HK-2 (cell line): ENCODE data around the gene ZNF628.
A peak's percentile ranks its signal among the peaks of the same experiment; 100 is the strongest.
"Not testable (repeated sequence)": the region's sequence is repeated elsewhere in the genome, so short reads cannot be mapped to it uniquely, and the experiment has no call there.

Experiments used
- DNase-seq: peaks from one replicate; pipeline ENCODE4 v3.0.0-alpha.2; 2018; ENCODE audit not compliant: unreplicated experiment

Gene ZNF628

DNA sequence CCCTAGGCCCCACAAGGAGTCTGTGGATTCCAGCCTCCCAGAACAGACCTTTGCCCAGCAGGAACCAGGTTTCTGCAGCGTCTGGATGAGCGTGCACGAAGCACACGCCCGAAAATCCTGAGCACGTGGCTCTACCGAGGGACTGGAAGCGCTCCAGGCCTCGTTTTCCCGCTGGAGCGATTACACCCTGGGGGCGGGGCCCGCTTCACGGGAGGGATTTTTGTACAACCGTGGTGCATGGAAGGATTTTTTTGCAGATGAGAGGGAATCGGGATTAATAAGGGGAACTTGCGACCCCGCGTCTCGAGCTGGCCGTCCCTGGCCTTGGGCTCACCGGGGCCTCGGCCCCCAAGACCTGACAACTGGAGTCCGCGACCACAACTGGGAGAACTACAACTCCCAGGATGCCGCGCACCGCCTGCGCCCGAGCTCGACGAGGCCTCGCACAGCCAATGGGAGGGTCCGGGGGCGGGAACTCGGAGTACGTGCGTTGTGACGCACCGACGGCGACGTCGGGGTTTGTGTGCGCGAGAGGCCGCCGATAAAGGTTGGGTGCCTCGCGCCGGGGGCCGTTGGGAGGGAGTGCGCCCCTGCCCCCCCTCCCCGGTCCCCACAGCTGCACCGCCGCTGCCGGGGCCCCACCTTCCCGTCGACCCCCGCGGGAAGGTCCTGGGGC is at the start of gene ZNF628:
ZNF628 (plus strand) TSS at position 518 of the 676 bp plus-strand sequence. CDS start 3,294 bp downstream, outside the sequence.
- peak; percentile 99 for DNase-seq

DNA sequence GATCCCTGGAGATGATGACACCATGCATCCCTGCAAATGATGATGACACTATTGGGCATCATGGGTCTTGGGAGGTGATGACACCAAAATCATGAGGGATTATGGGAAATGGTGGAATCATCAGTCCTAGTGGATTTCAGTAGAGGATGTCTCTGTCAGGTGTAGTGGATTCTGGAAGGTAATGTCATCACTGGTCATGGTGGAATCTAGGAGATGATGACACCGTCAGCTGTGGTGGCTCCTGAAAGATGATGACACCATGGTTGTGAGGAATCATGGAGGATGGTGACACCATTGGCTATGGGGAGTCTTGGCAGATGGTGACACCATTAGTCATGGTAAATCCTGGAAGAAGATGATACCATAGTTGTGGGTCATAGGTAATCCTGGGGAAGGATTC is 45.2 kb upstream of the ZNF628 start:
- DNase-seq = no peak

DNA sequence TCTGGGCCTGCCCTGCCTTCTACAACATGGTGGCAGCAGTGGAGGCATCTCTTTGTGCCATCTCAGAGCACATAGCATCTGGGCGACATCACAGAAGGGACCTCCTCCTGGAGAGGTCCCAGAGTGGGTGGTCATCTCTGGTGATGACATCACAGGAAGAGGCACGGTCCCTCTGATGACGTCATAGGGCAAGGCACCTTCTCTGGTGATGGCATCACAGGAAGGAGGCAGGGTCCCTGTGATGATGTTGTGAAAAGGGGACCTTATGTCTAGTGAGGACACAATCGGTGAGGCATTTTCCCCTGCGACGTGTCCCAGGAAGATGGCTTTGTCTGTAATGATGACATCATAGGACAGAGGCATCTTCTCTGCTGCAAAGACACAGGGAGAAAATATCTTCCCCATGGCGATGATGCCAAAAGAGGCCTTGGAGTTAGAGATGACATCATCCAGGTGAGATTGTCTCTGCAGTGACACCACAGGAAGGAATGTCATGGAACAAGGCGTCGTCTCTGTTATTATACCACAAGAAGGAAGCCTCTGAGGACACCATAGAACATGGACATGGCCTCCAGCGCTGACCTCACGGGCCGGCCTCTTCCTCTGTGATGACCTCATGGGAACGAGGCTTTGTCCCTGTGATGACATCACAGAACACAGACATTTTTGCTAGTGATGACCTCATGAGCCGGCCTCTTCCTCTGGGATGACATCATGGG is 44.0 kb upstream of the ZNF628 start:
- no peak for DNase-seq

- no peak for DNase-seq
Measured at GRCh38 chr19:55433292-55433691, 43.1 kb upstream of the ZNF628 start.

DNA sequence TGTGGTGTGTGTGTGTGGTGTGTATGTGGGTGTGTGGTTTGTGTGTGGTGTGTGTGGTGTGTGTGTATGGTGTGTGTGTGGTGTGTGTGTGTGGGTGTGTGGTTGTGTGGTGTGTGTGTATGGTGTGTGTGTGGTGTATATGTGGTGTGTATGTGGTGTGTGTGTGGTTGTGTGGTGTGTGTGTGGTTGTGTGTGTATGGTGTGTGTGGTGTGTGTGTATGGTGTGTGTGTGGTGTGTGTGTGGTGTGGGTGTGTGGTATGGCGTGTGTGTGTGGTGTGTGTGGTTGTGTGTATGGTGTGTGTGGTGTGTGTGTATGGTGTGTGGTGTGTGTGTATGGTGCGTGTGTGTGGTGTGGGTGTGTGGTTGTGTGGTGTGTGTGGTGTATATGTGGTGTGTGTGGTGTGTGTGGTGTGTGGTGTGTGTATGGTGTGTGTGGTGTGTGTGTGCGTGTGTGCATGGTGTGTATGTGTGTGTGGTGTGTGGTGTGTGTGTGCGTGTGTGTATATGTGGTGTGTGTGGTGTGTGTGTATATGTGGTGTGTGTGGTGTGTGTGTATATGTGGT is 42.0 kb upstream of the ZNF628 start:
- no peak for DNase-seq

DNA sequence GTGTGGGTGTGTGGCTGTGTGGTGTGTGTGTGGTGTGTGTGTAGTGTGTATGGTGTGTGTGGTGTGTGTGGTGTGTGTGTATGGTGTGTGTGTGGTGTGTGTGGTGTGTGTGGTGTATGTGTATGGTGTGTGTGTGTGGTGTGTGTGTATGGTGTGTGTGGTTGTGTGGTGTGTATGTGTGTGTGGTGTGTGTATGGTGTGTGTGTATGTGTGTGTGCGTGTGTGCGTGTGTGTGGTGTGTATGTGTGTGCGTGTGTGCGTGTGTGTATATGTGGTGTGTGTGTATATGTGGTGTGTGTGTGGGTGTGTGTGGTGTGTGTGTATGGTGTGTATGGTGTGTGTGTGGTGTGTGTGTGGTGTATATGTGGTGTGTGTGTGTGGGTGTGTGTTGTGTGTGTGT is 41.4 kb upstream of the ZNF628 start:
- DNase-seq = no peak

DNA sequence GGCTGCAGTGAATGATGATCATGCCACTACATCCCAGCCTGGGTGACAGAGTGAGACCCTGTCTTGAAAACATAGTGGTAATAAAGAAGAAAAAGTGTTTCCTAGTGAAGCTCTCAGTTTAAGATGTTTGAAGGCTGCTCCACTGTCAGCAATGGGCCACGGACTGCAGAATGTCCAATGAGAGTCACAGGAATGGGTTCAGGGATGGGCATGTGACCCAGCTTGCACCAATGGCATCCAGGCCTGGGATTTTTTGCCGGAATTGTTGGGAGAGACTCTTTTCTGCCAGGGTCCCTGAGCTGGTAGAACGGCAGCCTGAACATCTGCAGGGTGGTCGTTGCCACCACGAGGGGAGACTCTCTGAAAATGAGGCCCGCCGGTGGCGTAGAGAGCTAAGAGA is 39.6 kb upstream of the ZNF628 start:
- no peak for DNase-seq

DNA sequence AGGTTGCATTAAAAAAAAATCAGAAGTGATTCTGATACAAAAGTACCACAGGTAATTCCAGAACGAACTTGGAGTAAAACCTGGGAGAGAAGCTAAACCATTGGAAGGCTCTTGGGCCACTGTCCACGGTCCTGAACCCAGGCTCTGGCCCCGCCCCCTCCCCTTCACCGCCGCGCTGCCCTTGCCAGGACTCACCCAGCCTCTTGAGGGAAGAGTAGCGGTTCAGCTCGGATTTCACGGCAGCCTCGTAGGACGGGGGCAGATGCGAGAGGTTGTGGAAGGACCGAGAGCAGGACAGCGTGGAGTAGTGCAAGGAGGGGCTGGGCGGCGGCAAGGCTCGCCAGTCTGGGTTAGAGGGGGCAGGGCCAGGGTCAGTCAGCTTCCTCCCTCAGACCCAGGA is 39.0 kb upstream of the ZNF628 start:
- DNase-seq = peak; percentile 87

- DNase-seq = no peak
Measured at GRCh38 chr19:55439052-55439451, 37.4 kb upstream of the ZNF628 start.

DNA sequence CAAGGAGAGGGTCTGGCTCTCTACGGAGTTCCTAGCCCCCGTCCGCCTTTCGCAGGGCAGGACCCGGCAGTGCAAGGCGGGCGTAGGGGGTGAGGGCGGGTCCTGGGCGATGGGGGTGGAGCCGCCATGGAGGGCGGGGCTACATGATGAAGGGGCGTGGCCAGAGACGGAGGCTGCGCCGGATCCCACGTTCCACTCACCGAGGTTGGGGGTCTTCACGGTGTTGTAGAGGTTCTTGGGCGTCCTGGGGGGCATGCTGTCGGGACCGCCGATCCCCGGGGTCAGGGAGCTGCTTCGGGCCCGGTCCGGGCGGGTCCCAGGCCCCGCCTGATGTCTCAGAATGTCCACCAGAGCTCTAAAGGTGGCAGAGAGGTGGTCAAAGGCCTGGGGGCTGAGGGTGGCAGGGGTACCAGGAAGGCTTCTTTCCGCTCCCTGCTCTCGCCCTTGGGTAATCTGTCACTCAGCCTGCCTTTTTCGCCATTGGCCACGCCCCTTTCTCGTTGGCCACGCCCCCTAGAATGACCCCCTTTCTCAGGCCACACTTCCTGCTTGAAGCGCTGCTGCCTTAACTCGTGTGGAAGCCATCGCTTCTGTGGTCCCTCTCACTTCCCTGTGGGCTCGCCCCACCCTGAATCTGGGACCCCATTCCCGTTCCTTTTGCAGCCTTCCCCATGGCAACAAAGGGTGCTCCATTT is 35.9 kb upstream of the ZNF628 start:
- DNase-seq = peak; percentile 34

GRCh38 chr19:55441319-55441691 is 35.1 kb upstream of the ZNF628 start:
- no peak for DNase-seq

DNA sequence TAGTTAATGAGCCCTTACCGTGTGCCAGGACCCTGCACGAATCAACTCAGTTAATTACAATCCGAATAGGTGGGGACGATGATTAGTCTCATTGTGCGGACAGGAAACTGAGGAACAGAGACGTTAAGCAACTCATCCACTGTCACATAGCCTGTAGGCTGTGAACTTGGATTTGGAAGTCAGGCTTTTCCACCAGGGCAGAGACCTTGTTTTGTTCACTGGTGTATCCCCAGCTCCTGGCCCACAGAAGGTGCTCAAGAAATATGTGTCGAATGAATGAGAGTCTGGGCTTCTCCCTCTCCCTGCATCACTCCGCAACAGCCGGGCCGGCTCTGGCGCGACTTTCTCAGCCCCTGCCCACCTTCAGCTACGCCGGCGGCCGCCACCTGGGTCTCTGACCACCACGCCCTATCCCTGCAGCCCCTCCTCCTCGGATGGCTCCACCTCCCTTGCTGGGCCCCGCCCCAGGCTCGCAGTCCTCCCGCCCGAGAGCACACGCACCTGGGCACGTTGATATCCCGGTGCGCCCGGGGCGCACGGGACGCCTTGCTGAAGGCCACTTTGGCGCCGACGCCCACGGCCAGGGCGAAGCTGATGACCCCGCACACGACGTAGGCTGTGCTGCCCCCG is 34.6 kb upstream of the ZNF628 start:
- DNase-seq = no peak

DNA sequence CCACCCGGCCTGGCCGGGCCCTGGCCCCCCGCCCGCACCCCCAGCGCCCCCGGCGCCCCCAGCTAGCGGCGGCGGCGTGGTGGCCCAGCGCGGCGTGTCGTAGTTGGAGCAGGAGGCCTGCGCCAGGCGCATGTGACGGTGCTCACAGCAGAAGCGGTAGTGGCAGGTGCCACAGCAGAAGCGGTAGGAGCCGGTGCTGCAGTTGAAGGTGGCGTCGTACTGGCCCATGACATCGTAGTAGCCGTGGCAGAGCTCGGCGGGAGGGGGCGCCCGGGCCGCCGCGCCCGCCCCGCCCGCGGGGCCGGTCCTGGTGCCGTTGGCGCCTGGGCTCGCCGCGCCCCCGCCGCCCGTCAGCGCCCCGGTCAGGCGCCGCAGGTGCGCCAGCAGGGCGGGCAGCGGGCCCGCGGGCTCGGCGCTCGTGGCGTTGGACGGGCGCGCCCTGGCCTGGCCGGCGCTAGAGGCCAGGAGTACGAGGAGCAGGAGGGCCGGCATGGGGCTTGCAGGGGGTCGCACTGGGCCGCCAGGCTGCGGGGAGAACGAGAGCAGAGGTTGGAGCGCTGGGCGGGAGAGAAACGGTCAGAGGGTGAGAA is 34.0 kb upstream of the ZNF628 start:
- no peak for DNase-seq

- no peak for DNase-seq
Measured at GRCh38 chr19:55443045-55443823, 33.2 kb upstream of the ZNF628 start, which contains the start of gene SHISA7. SHISA7 (minus strand) TSS chr19:55443300; CDS start chr19:55442863, 437 bp downstream.

DNA sequence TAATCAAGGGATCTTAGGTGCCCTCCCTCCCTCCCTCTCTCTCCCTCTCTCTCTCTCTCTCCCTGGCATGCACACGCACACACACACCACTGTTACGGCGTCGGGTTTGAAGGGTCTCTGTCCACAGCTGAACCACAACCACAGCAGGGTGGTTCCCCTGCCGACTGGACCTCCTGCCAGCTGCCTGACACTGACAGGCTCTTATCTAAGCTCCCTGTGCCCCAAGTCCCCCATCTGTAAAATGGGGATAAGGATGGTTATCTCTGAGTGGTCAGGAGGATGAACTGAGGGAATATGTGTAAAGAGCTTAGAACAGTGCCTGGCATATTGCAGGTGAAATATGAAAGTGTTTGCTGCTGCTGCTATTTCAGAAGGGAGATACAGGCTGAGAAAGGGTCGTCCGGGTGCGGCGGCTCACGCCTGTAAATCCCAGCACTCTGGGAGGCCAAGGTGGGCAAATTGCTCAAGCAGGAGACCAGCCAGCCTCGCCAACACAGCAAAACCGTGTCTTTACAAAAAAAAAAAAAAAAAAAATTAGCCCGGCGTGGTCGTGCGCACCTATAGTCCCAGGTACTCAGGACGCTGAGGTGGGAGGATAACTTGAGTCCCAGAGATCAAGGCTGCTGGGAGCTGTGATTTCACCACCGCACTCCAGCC is 32.5 kb upstream of the ZNF628 start:
- DNase-seq = no peak

DNA sequence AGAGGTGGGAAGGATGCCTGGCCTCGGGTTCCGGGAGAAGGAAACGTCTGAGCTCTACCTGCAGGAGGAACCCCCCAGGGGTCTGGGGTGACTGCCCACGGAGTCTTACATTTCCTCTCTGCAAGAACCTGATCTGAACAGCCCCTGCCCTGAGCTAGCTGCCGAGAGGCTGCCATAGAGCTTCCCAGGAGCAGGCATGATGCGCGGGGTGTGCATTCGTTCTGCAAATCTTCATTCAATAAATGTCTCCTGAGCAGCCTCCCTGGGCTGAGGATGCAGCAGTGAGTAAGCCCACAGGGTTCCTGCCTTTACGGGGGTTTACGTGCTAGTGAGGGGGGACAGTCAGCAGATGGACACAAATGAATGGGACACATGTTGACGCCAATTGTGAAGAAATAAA is 31.8 kb upstream of the ZNF628 start:
- no peak for DNase-seq

DNA sequence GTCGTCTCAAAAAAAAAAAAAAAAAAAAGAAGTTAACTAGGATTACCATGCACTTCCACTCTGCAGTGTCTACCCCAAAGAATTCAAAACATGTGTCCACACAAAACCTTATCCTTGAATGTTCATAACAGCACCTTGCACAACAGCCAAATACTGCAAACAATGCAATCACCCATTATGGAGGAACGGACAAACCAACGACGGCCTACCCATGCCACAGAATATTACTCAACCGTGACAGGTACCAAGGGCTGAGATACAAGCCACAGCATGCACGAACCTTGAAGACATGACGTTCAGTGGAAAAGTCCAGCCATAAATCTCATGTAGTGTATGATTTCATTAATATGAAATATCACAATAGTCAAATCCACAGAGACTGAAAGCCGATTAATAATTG is 30.4 kb upstream of the ZNF628 start:
- no peak for DNase-seq

DNA sequence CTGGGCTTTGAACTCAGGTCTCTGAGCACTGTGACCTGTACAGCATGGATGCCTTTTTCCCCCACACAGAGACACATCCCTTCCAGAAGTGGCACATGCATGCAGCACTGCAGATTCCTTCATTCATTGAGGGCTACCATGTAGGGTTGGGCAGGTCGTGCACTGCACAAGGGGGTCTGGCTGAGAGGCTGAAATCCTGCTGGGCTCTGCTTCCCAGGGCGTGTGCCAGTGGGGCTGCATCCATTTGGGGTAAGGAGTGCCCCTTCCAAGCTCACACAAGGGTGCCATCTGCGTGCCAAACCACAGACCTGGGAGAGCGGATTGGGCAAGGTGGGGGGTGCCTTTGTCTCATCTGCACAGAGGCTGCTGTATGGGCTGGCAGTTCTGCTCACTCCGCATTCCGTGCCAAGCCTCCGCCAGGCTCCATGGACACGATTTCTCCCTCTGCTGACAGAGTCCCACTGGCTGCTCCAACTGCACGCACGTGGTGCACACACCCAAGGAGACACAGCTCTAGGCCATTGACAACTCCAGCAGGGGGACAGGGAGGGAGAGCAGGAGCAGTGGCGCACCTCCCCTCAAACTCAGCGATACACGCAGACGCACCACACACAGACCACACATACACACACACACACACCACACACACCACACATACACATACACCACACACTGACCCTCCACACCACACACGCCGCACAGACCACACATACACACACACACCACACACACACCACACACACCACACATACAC is 28.8 kb upstream of the ZNF628 start:
- no peak for DNase-seq

GRCh38 chr19:55448175-55448490 is 28.3 kb upstream of the ZNF628 start:
- not testable (repeated sequence) for DNase-seq

GRCh38 chr19:55449469-55449868 is 26.9 kb upstream of the ZNF628 start:
- DNase-seq = no peak
